Activated naive CD4-positive, alpha-beta T cell treated with Interleukin-2 at 50 U/mL for 16 hours (primary cell): ENCODE measurements around the gene MMD2.

Source experiments
- DNase-seq: peaks from one replicate; pipeline ENCODE4 v3.0.0-alpha.2; 2020

Gene MMD2

DNA sequence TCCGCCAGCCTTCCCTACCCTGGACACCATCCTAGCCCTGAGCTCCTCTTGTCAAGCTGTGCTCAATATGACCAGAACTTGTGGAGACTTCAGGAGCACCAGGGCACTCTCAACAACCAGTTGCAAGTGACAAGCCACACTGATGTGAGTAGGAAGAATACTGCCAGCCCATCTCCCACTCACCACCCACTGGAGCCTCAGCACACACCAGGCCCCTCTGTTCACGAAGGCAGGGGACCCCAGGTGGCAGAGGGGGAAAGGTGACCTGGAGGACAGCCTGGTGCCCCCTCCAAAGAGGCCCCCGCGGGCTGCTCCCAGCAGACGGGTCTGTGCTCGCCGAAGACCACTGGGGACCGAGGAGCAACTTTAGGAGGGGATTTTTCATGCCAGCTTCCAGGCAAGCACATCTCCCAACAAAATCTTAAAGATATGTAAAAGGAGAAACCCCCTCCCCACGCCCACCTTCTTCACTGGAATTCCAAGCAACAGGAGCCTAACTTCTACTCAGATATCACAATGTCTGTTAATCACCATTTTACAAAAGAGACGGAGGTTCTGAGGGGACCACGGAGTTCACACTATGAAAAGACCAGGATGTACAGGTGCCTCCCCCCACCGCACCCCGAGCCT lies 1.0 kb downstream of the MMD2 start:
- DNase-seq = no peak

- no peak for DNase-seq
Observed at GRCh38 chr7:4951903-4952636, 6.9 kb downstream of the MMD2 start.

DNA sequence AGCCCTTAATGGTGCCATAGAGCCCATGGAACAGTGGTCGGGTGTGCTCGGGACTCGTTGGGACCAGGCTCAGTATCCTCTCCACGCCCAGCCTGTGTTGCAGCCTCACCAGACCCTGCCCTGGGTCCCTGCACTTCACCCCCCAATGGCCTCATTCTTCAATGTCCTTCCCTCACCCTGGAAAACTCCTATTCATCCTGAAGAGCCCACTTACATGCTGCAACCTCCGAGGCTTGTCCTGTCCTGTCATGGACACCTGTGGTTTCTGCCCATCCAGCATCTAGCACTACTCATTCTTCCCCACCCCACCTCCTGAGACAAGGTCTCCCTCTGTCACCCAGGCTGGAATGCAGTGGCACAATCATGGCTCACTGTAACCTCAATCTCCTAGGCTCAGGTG lies 7.7 kb downstream of the MMD2 start:
- no peak for DNase-seq

GRCh38 chr7:4948402-4948801 lies 10.6 kb downstream of the MMD2 start:
- no peak for DNase-seq

DNA sequence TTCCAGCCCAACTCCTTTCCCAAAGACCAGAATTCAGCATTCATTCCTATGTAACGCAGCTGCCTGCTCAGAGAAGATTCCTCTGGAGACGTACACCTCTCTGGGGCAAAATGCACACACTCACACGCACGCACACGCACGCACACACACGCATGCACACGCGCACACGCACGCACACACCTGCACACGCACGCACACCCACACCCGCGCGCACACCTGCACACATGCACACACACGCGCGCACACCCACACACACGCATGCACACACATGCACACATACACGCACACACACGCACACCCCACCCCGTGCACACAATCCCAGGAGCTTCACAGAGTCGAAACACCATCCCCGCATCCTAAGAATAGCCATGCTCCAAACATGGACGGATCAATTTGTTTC lies 13.0 kb downstream of the MMD2 start:
- no peak for DNase-seq

DNA sequence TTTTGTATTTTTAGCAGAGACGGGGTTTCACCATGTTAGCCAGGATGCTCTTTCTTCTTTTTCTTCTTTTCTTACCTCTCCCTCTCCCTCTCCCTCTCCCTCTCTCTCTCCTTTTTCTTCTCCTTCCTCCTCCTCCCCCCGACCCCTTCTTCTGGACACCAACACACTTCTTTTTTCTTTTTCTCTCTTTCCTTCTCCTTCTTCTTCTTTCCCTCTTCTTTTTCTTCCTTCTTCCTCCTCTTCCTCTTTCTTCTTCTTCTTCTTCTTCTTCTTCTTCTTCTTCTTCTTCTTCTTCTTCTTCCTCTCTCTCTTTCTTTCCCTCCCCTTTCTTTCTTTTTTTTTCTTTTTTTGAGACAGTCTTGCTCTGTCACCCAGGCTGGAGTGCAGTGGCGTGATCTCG lies 14.0 kb downstream of the MMD2 start:
- DNase-seq = no peak

- no peak for DNase-seq
Observed at GRCh38 chr7:4943297-4943696, 15.7 kb downstream of the MMD2 start.

DNA sequence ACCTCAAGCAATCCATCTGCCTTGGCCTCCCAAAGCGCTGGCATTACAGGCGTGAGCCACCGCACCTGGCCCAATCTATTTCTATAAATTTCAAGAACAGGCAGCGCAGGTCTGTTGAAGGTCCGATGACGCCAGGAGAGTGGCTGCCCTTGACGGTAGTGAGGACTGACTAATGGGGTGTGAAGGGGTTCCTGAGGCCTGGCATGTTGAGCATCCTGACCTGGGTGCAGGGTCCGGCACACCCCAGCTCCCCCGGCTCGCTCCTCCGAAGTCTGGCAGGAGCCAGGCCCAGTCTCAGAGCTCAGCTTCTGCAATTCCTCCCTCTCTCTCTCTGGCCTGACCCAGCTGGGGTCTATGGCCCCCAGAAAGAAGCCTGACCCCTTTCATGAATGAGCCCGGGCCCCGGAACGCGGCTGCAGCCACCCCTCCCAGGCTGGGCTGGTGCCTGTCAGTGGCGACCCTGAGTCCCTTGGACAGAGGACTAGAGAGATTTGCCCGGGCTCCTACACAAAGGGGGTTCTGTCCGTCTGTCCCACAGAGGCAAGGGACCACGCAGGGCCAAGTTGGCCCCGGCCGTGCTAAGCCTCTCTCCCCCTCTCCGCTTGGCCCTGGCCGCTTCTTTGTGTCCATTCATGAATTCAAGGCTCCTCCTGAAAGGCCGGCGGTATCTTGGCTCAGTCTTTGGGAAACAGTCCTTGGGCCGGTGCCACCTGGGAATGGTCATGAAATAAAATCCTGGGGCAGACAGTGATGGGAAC lies 18.8 kb downstream of the MMD2 start:
- DNase-seq = no peak

DNA sequence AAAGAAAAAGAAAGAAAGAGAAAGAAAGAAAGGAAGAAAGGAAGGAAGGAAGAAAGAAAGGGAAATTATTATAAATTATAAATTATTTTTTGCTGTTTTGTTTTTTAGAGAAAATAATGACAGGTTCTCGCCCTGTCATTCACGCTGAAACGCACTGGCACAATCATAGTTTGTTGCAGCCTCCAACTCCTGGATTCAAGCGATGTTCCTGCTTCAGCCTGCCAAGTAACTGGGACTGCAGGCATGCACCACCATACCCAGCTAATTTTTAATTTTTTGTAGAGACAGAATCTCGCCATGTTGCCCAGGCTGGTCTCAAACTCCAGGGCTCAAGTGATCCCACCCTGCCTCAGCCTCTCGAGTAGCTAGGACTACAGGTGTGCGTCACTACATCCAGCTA lies 21.6 kb downstream of the MMD2 start:
- no peak for DNase-seq

DNA sequence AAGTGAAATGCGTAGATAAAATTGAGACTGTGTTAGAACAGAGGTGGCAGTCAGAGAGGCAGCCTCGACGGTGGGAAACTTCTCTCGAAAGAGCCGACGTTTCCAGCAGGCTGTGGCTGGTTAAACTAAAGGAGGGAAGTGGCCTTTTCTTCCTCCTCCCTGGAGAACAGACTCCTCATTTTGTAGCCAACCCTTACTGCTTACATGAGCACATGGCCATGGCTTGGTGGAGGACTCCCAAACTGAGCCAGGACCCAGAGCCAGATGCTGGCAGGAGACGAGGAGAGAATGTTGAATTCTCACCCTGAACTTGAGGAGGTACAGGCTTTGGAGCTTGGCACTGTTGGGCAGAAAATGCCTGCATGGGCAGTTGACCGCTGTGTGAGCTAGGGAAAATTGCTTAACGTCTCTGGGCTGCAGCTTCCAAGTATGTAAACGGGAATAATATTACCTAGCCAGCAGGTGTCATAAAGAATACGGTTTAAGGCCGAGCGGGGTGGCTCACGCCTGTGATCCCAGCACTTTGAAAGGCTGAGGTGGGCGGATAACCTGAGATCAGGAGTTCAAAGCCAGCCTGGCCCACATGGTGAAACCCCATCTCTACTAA lies 24.5 kb downstream of the MMD2 start:
- no peak for DNase-seq

GRCh38 chr7:4931943-4932342 lies 27.0 kb downstream of the MMD2 start:
- DNase-seq = no peak

GRCh38 chr7:4929005-4929404 lies 30.0 kb downstream of the MMD2 start:
- DNase-seq = no peak

- no peak for DNase-seq
Observed at GRCh38 chr7:4928445-4928844, 30.5 kb downstream of the MMD2 start.

DNA sequence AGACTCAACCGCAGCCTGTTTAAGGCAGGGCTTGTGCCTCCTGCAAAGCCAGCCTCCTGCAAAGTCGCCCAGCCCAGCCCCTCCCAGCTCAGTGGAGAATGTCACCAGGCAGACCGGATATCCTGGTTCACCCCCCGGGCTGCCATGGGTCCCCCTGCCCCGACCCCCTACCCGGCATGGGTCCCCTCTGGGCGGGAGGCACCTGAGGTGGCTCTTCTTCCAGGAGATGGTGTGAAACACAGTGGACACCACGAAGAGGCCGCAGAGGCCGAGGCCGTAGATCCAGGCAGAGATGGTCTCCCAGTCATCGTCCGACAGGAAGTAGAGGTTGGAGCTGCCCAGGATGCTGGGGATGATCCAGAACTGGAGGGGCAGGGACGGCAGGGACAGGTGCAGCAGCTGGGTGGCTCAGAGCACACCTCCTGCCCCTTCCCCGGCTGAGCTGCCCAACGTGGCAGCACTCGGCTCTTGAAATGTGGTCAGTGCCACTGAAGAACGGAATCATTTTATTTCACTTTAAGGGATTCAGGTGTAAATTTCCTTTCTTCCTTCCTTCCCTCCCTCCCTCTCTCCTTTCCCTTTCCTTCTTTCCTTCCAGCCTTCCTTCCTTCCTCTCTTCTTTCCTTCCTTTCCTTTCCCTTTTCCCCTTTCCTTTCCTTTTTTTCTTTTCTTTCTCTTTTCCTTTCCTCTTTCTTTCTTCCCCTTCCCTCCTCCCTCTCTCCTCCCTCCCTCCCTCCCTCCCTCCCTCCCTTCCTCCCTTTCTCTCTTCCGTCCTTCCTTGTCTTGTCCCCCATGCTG lies 38.8 kb downstream of the MMD2 start:
- no peak for DNase-seq

GRCh38 chr7:4916113-4916512 lies 42.9 kb downstream of the MMD2 start:
- DNase-seq = no peak

- DNase-seq = no peak
Observed at GRCh38 chr7:4911111-4911828, 47.7 kb downstream of the MMD2 start.

GRCh38 chr7:4906682-4907081 lies 52.3 kb downstream of the MMD2 start:
- DNase-seq = no peak

DNA sequence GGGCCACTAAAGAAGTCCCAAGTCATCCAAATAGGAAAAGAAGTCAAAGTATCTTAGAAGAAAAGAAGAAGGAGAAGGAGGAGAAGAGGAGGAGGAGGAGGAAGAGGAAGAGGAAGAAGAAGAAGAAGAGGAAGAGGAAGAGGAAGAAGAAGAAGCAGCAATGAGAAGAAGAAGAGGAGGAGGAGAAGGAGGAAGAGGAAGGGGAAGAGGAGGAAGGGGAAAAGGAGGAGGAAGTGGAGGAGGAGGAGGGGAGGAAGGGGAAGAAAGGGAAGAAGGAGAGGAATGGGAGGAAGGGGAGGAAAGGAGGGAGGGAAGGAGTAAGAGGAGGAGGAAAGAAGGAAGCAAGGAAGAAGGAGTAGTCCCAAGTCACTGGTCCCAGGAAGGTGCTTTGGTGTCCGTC lies 53.8 kb downstream of the MMD2 start:
- DNase-seq = no peak

- no peak for DNase-seq
Observed at GRCh38 chr7:4904346-4904745, 54.6 kb downstream of the MMD2 start.

- DNase-seq = no peak
Observed at GRCh38 chr7:4895766-4896165, 63.2 kb downstream of the MMD2 start.

- DNase-seq = no peak
Observed at GRCh38 chr7:4894482-4894881, 64.5 kb downstream of the MMD2 start.

DNA sequence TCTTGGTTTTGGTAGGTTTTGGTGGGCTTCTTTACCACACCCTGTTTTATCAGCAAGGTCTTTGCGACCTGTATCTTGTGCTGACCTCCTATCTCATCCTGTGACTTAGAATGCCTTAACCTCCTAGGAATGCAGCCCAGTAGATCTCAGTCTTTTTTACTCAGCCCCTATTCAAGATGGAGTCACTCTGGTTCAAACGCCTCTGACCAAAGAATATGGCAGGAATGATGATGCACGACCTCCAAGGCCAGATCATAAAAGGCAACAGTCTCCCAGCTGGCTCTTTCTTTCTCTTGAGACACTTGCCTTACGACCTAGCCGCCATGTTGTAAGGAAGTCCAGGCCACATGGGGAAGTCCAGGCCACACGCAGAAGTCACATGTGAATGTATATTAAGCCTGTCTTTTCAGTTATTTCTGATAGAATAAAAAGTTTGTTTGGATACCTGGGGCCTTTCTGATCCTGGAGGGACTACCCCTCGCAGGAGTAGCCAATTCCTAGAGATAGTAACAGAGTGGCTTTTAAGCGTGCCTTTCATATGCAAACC lies 65.0 kb downstream of the MMD2 start:
- DNase-seq = no peak
